Breast epithelium (tissue), 4 donors: Measurements from ENCODE around the gene LENG9. TPM values are rescaled to one million over a fixed set of nuclear protein-coding genes. Genes with fewer than 3 reads are reported as not detected.

Experiments used
- DNase-seq, 2 donors: peaks; one replicate each; pipeline ENCODE4 v3.0.0-alpha.2; 2019; ENCODE audit warnings: low spot score in 2 of 2
- H3K27ac ChIP-seq, 2 donors: fragments of 200-600 bp; sonication (generic) in 1 of 2; one replicate each; pipeline ENCODE4 v1.5.1; 2016 to 2019; ENCODE audit warnings: mild to moderate bottlenecking in 1 of 2
- H3K27me3 ChIP-seq, 2 donors: fragments of 200-600 bp; sonication (generic) in 1 of 2; one replicate each; pipeline versions ENCODE4 v1.5.1 to v1.6.0; 2017 to 2019; ENCODE audit warnings: control low read depth in 1 of 2, mild to moderate bottlenecking in 1 of 2
- H3K36me3 ChIP-seq: fragments of 200-600 bp; one replicate; pipeline ENCODE4 v1.5.1; 2019
- H3K4me1 ChIP-seq, 2 donors: fragments of 200-600 bp; sonication (generic); one replicate each; pipeline ENCODE4 v1.5.1; 2016 to 2019; ENCODE audit warnings: control low read depth in 1 of 2
- H3K4me3 ChIP-seq, 3 donors: fragments of 200-600 bp; sonication (generic); 1 replicate in 2 of 3; 2 replicates in 1 of 3; pipeline ENCODE4 v1.5.1; 2016 to 2019; ENCODE audit warnings: mild to moderate bottlenecking in 3 of 3, moderate library complexity in 2 of 3
- H3K9me3 ChIP-seq, 2 donors: fragments of 200-600 bp; sonication (generic) in 1 of 2; one replicate each; pipeline ENCODE4 v1.5.1; 2016 to 2019; ENCODE audit warnings: control low read depth in 1 of 2
- POLR2A ChIP-seq: fragments of 450-650 bp; IDR thresholded peaks from one replicate; pipeline ENCODE4 v1.6.1; 2016; ENCODE audit warnings: antibody characterized with exemption, mild to moderate bottlenecking, moderate library complexity
- POLR2AphosphoS5 ChIP-seq, 3 donors: sonication (generic); formaldehyde crosslinking; IDR thresholded peaks; one replicate each; pipeline ENCODE4 v1.6.1; 2017; ENCODE audit warnings: antibody characterized with exemption in 3 of 3
- intact Hi-C: fragments of 100-400 bp; cut with DNase I; formaldehyde crosslinking; loops from one replicate; pipeline ENCODE4 v1.15.1; 2023; ENCODE audit warnings: low total_unique reads
- total RNA-seq, 3 donors: library from RNA; depleted of rRNA; stranded (reverse); fragments of >200 nt; gene quantifications; one replicate each; pipeline ENCODE4 v1.1.0, GENCODE V29; 2016
- TF ChIP-seq, protein P1 (sequence below), 3 donors: fragments of 450-650 bp; IDR thresholded peaks; one replicate each; pipeline ENCODE4 v1.5.1; 2016 to 2017; ENCODE audit warnings: antibody characterized with exemption in 3 of 3, mild to moderate bottlenecking in 3 of 3, moderate library complexity in 3 of 3

Gene LENG9
- total RNA-seq, 3 donors from 2014 or later: 4.5 to 8.2 (median 4.8) TPM

DNA sequence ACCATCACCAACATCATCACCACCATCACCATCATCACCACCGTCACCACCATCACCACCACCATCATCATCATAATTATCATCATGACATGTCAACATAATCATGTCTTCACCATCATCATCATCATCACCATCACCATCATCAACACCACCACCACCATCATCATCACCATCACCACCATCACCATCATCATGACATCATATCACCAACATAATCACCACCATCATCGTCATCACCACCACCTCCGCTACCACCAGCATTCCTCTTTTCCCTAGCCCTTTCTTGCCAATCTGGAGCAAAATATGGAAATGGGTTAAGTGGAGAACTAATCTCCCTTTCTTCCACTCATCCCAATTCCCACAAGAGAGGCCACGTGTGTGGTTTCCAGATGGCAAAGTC, 49.4 kb downstream of the LENG9 start:
- Histone ChIP-seq H3K27ac (no peak overlapping the region), H3K9me3 (no peaks in the 10 kb centered on the region), H3K36me3 (no peaks in the 10 kb centered on the region), H3K27me3 (peaks cover 6 to 40% of the 10 kb centered on the region in 2 donors), H3K4me3 (no peak overlapping the region), H3K4me1 (no peaks in the 10 kb centered on the region)
- intact Hi-C loops: no loop called here
- no peak for DNase-seq
- TF ChIP-seq, protein P1, sequence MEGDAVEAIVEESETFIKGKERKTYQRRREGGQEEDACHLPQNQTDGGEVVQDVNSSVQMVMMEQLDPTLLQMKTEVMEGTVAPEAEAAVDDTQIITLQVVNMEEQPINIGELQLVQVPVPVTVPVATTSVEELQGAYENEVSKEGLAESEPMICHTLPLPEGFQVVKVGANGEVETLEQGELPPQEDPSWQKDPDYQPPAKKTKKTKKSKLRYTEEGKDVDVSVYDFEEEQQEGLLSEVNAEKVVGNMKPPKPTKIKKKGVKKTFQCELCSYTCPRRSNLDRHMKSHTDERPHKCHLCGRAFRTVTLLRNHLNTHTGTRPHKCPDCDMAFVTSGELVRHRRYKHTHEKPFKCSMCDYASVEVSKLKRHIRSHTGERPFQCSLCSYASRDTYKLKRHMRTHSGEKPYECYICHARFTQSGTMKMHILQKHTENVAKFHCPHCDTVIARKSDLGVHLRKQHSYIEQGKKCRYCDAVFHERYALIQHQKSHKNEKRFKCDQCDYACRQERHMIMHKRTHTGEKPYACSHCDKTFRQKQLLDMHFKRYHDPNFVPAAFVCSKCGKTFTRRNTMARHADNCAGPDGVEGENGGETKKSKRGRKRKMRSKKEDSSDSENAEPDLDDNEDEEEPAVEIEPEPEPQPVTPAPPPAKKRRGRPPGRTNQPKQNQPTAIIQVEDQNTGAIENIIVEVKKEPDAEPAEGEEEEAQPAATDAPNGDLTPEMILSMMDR (IDR thresholded peaks at IDR 0.05): no peak
- no peak for TF ChIP-seq POLR2AphosphoS5 (IDR thresholded peaks at IDR 0.05)
- no peak for TF ChIP-seq POLR2A

DNA sequence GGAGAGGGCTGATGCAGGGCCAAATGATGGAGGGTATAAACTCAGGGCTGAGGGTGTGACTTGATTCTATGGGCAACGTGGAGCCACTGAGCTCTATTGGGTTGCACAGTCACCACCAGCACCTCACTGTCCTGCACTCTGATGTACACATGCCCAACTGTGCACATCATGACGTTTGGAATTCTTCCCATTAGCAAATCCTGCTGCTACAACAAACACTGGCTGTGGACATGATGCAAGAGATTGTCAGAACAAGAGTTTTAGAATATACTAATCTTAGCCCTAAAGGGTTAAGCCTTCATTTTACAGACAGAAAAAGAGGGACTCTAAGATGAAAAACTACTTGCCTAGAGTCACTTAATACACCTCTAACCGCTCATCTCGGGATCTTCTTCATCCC, 50.7 kb downstream of the LENG9 start:
- Histone ChIP-seq H3K4me3 (no peak overlapping the region), H3K9me3 (no peaks in the 10 kb centered on the region), H3K4me1 (no peaks in the 10 kb centered on the region), H3K27me3 (peaks cover 6 to 35% of the 10 kb centered on the region in 2 donors), H3K27ac (no peak overlapping the region), H3K36me3 (no peaks in the 10 kb centered on the region)
- TF ChIP-seq POLR2A: no peak
- TF ChIP-seq, protein P1 (IDR thresholded peaks at IDR 0.05): no peak
- TF ChIP-seq POLR2AphosphoS5 (IDR thresholded peaks at IDR 0.05): no peak
- no peak for DNase-seq
- intact Hi-C loops: no loop called here

Other genes with a start within 250 kb of the LENG9 start
- gene LILRB3, start 240.8 kb downstream of the LENG9 start, total RNA-seq: 10 to 100 TPM in 2 of 3 donors, 1 to 10 TPM in 1; 1.6 to 28.3 (median 11.5) TPM
- 1 to 10 TPM; 1.3 to 2.9 (median 1.8) TPM for gene LILRA6, start 221.0 kb downstream of the LENG9 start, total RNA-seq
- 10 to 100 TPM in 1 of 3 donors, 1 to 10 TPM in 2; 2.0 to 46.4 (median 4.8) TPM for gene LILRB5, start 206.5 kb downstream of the LENG9 start, total RNA-seq
- 1 to 10 TPM in 2 of 3 donors, under 1 TPM in 1; 0.98 to 3.5 (median 1.8) TPM for gene LILRB2, start 182.7 kb downstream of the LENG9 start, total RNA-seq
- gene LILRA5, start 150.6 kb downstream of the LENG9 start, total RNA-seq: 1 to 10 TPM in 2 of 3 donors, under 1 TPM in 1; 0.98 to 2.2 (median 1.4) TPM
- 1 to 10 TPM in 1 of 3 donors, not detected in 2; 4.5 TPM for gene LILRA4, start 124.6 kb downstream of the LENG9 start, total RNA-seq
- gene LAIR1, start 98.8 kb downstream of the LENG9 start, total RNA-seq: 10 to 100 TPM; 11.8 to 44.5 (median 23.1) TPM
- gene TTYH1, start 48.3 kb downstream of the LENG9 start, total RNA-seq: 1 to 10 TPM in 2 of 3 donors, under 1 TPM in 1; 0.48 to 4.6 (median 4.0) TPM
- 100 to 1,000 TPM in 2 of 3 donors, 10 to 100 TPM in 1; 82.9 to 204 (median 148) TPM for gene LENG8, start 14.6 kb downstream of the LENG9 start, total RNA-seq
- 10 to 100 TPM in 2 of 3 donors, 1 to 10 TPM in 1; 8.8 to 40.6 (median 17.4) TPM for gene CDC42EP5, start 9.5 kb upstream of the LENG9 start, total RNA-seq
- gene LAIR2, start 39.1 kb upstream of the LENG9 start, total RNA-seq: not detected
- 1 to 10 TPM in 2 of 3 donors, under 1 TPM in 1; 0.66 to 6.9 (median 4.2) TPM for gene LILRA2, start 110.0 kb upstream of the LENG9 start, total RNA-seq
- gene LILRA1, start 129.9 kb upstream of the LENG9 start, total RNA-seq: 1 to 10 TPM in 1 of 3 donors, under 1 TPM in 2; 0.44 to 1.8 (median 0.66) TPM
- 1 to 10 TPM; 1.6 to 2.6 (median 2.3) TPM for gene LILRB1, start 166.7 kb upstream of the LENG9 start, total RNA-seq
- 10 to 100 TPM in 2 of 3 donors, 1 to 10 TPM in 1; 1.3 to 17.6 (median 10.1) TPM for gene LILRB4, start 199.2 kb upstream of the LENG9 start, total RNA-seq